ENCODE data around the gene MRPL52.
A peak's percentile ranks its signal among the peaks of the same experiment; 100 is the strongest.
"Not testable (repeated sequence)": the region's sequence is repeated elsewhere in the genome, so short reads cannot be mapped to it uniquely, and the experiment has no call there.

MRPL52 gene

GRCh38 chr14:22837750-22838538 is 8.3 kb downstream of the MRPL52 start:
- DNase-seq (ENCODE audit: low read depth) = peak; percentile 42

- no peak for DNase-seq (ENCODE audit: low read depth)
Measured at GRCh38 chr14:22838631-22839041, 8.9 kb downstream of the MRPL52 start.

- DNase-seq (ENCODE audit: low read depth) = no peak
Measured at GRCh38 chr14:22839159-22839779, 9.6 kb downstream of the MRPL52 start.

GRCh38 chr14:22841311-22841710 is 11.6 kb downstream of the MRPL52 start:
- no peak for DNase-seq (ENCODE audit: low read depth)

GRCh38 chr14:22841769-22842168 is 12.1 kb downstream of the MRPL52 start:
- DNase-seq (ENCODE audit: low read depth) = no peak

GRCh38 chr14:22842211-22843122 is 12.8 kb downstream of the MRPL52 start:
- no peak for DNase-seq (ENCODE audit: low read depth)

- DNase-seq (ENCODE audit: low read depth) = no peak
Measured at GRCh38 chr14:22843123-22843925, 13.6 kb downstream of the MRPL52 start.

- no peak for DNase-seq (ENCODE audit: low read depth)
Measured at GRCh38 chr14:22844221-22845102, 14.8 kb downstream of the MRPL52 start.

GRCh38 chr14:22845103-22845394 is 15.4 kb downstream of the MRPL52 start:
- no peak for DNase-seq (ENCODE audit: low read depth)

- DNase-seq (ENCODE audit: low read depth) = no peak
Measured at GRCh38 chr14:22845821-22846625, 16.3 kb downstream of the MRPL52 start.

GRCh38 chr14:22846811-22847307 is 17.2 kb downstream of the MRPL52 start:
- DNase-seq (ENCODE audit: low read depth) = no peak

GRCh38 chr14:22847661-22848341 is 18.1 kb downstream of the MRPL52 start:
- peak; percentile 48 for DNase-seq (ENCODE audit: low read depth)

GRCh38 chr14:22848351-22849164 is 18.9 kb downstream of the MRPL52 start:
- DNase-seq (ENCODE audit: low read depth) = peak; percentile 93

- DNase-seq (ENCODE audit: low read depth) = peak; percentile 83
Measured at GRCh38 chr14:22849212-22849819, 19.6 kb downstream of the MRPL52 start.

- DNase-seq (ENCODE audit: low read depth) = peak; percentile 100
Measured at GRCh38 chr14:22850944-22851764, 21.5 kb downstream of the MRPL52 start.

- DNase-seq (ENCODE audit: low read depth) = not testable (repeated sequence)
Measured at GRCh38 chr14:22852178-22852577, 22.5 kb downstream of the MRPL52 start.

- DNase-seq (ENCODE audit: low read depth) = no peak
Measured at GRCh38 chr14:22852599-22852939, 22.9 kb downstream of the MRPL52 start.

All from stromal cell of bone marrow (primary cell).